ENCODE measurements around the gene APOA1. TPM values are rescaled to one million over a fixed set of nuclear protein-coding genes. Genes with fewer than 3 reads are reported as not detected.

APOA1 gene
- polyA plus RNA-seq, 3 donors = 79.4 to 134 (median 123) TPM

GRCh38 chr11:116791813-116792143 lies 45.6 kb downstream of the APOA1 start, which contains the start of gene APOA5:
Gene APOA5, minus strand, starts transcription at chr11:116791879. Its CDS starts 19 bp downstream, at chr11:116791860.
- DNase-seq (ENCODE audit: low read depth in 3 of 3, low spot score in 2 of 3) = no peak

GRCh38 chr11:116791002-116791812 lies 46.2 kb downstream of the APOA1 start:
- peak in 1 of 3 donors; percentile 56 for DNase-seq (ENCODE audit: low read depth in 3 of 3, low spot score in 2 of 3)

- no peak for DNase-seq (ENCODE audit: low read depth in 3 of 3, low spot score in 2 of 3)
Observed at GRCh38 chr11:116790167-116791001, 47.0 kb downstream of the APOA1 start.

GRCh38 chr11:116788975-116789374 lies 48.4 kb downstream of the APOA1 start:
- no peak for DNase-seq (ENCODE audit: low read depth in 3 of 3, low spot score in 2 of 3)

GRCh38 chr11:116788534-116788933 lies 48.9 kb downstream of the APOA1 start:
- DNase-seq (ENCODE audit: low read depth in 3 of 3, low spot score in 2 of 3) = no peak

- DNase-seq (ENCODE audit: low read depth in 3 of 3, low spot score in 2 of 3) = peak; percentile 62 to 74 (median 66)
Observed at GRCh38 chr11:116787786-116788486, 49.5 kb downstream of the APOA1 start, which contains the start of gene ZPR1. Gene ZPR1, minus strand, starts transcription at chr11:116788023. Its CDS starts 33 bp downstream, at chr11:116787990.

- no peak for DNase-seq (ENCODE audit: low read depth in 3 of 3, low spot score in 2 of 3)
Observed at GRCh38 chr11:116787436-116787785, 50.0 kb downstream of the APOA1 start.

- no peak for DNase-seq (ENCODE audit: low read depth in 3 of 3, low spot score in 2 of 3)
Observed at GRCh38 chr11:116786966-116787365, 50.5 kb downstream of the APOA1 start.

- DNase-seq (ENCODE audit: low read depth in 3 of 3, low spot score in 2 of 3) = no peak
Observed at GRCh38 chr11:116786326-116786725, 51.1 kb downstream of the APOA1 start.

Other genes starting within 250 kb of the APOA1 start
- gene BUD13, start 64.6 kb downstream of the APOA1 start, polyA plus RNA-seq (ENCODE audit: insufficient read length in 3 of 3) = 10 to 100 TPM; 36.4 to 42.4 (median 39.3) TPM
- gene ZPR1, start 49.6 kb downstream of the APOA1 start, polyA plus RNA-seq (ENCODE audit: insufficient read length in 3 of 3) = 10 to 100 TPM; 60.3 to 67.8 (median 60.6) TPM
- not detected for gene APOA5, start 45.7 kb downstream of the APOA1 start, polyA plus RNA-seq (ENCODE audit: insufficient read length in 3 of 3)
- gene APOA4, start 14.3 kb downstream of the APOA1 start, polyA plus RNA-seq (ENCODE audit: insufficient read length in 3 of 3) = not detected
- 10 to 100 TPM in 1 of 3 donors, 1 to 10 TPM in 2; 3.7 to 10.2 (median 7.1) TPM for gene APOC3, start 7.7 kb downstream of the APOA1 start, polyA plus RNA-seq (ENCODE audit: insufficient read length in 3 of 3)

Data from right renal cortex interstitium (tissue), 3 donors.